Choroid plexus epithelial cell (primary cell): ENCODE data around the gene HOXC13.

Experiments
- DNase-seq: peaks from one replicate; pipeline ENCODE4 v3.0.0-alpha.2; 2010; ENCODE audit warnings: low read depth
- H3K4me3 ChIP-seq: 2 replicates; pipeline ENCODE4 v1.5.1; 2011; ENCODE audit warnings: low read depth, mild to moderate bottlenecking, control low read depth, low read length, moderate library complexity
- CTCF ChIP-seq: conservative IDR thresholded peaks from 2 replicates; pipeline ENCODE4 v1.5.1; 2011; ENCODE audit warnings: low read depth, mild to moderate bottlenecking, control low read depth, inconsistent platforms, low read length, moderate library complexity

The HOXC13 gene

DNA sequence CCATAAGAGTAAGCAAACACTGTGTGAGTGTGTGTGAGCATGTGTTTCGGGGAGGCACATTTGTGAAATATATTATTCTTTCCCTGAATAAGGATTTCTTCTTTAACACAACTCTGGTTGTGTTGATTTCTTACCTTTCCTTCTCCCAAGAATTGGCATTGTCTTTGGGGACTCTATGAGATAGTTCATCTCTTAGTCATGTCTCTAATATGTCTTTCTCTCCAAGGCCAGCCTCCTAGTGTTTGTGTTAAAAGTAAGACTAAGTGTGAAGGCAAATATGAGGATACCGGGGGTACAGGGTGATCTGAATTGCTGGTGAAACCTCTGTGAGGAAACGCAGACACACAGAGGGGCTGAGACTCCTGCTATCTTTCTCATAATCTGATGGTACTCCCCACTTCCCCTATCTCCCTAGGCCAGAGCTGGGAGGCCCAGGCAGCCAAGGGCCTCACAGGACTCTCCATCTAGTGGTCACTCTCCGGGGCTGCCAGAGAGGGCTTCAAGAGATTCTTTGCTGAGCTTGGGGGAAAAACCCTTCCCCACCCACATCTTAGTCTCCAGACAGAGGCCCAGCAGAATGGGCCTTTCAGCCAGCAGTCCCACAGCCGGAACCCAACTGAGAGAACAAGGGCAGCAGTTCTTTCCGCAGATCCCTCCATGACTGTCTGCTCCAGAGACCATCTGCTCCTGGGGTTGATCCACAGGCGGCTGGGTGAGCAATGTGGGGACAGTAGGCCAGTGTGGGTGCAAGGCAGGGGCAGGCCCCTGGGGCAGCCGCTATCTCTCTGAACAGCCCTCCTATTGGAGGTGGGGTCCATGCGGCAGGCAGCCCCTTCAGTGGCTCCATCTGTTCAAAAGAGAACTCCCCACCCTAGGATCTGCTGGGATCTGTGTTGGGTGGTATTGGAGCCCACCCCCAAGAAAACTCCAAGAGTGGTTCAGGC is 10.3 kb downstream of the HOXC13 start:
- H3K4me3 ChIP-seq, result no peak overlapping the region

DNA sequence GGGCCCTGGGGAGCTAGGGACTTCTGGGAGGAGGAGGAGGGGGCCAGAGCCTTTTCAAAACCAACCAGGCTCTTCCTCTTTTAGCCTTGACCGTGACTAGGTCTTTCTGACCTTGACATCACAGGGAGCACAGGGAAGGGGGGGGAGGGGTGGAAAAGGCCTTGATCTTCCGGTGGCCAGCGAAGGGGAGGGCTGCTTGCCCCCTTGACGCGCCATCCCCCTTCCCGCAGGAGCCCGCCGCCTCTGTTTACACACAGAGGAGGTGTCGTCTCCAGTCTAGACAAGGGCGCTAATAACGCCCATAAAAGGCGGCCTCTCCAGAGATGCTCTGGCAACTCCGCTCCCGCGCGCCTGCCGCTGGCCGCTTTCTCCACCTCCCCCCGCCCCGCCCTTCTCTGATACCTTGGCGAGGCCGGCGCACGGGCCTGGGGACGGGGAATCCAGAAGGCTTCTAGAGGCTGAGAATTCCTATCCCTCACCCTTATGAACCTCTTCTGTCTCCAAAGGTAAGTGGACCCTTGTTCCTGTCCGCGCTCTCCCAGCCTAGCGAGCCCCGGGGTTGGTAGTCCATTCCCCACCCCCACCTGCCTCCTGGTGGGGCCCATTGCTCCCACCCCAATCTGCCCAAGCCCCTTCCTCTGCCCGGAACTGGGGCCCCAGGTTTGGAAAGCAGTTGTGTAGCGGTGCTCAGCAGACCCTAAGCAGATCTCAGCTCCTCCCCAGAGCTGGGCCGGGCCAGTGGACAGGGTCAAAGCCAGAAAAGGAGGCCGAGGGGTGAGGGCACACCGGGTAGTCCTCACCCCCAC is 11.2 kb downstream of the HOXC13 start:
- no peak for DNase-seq
- no peak overlapping the region for H3K4me3 ChIP-seq
- TF ChIP-seq CTCF, result no peak

More for the DNA sequence above, 10.3 kb downstream of the HOXC13 start:
- no peak for TF ChIP-seq CTCF
- DNase-seq, result no peak

GRCh38 chr12:53950437-53950773 is 11.8 kb downstream of the HOXC13 start:
- no peak overlapping the region for H3K4me3 ChIP-seq
- no peak for TF ChIP-seq CTCF
- DNase-seq, result no peak

- no peak for TF ChIP-seq CTCF
- H3K4me3 ChIP-seq, result no peak overlapping the region
- no peak for DNase-seq
Observed at GRCh38 chr12:53950789-53951576, 12.4 kb downstream of the HOXC13 start.

DNA sequence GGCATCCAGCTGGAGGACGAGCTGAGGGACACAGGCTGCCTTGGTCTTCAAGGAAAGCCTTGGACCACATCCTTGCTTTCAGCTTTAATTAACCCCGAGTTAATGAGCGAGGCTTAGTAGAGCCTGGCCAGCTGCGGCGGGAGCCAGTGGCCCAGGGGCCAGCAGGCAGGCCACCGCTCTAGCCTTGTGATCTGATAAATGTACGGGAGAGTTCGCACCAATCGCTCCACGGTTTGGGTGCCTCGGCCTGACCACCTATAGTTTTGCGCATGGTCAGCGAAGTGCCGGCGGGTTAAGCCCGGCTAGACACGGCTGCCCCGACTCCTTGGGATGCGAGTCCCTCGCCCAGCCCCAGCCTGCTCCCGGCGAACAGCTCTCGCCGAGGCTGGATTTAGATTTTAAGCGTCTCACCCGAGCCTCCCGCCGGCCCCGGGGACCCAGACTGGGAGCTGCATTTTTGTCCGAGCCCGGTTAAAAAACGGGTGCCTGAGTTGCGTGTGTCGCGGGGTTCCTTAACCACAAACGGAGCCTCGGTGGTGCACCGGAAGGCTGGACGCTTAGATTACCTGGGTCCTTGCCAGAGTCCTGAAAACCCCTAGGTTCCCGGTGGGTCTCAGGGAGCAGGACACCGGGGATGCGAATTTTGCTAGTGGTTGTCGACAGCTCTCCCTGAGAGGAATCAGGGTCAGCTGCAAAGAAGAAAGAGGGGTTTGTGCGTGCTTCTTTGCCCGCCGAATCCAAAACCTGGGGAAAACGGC is 13.1 kb downstream of the HOXC13 start:
- DNase-seq, result no peak
- TF ChIP-seq CTCF, result no peak
- no peak overlapping the region for H3K4me3 ChIP-seq

GRCh38 chr12:53952335-53952694 is 13.7 kb downstream of the HOXC13 start:
- DNase-seq, result no peak
- H3K4me3 ChIP-seq, result no peak overlapping the region
- no peak for TF ChIP-seq CTCF
